DOHH2 (cell line): Measurements from ENCODE around the gene CCM2.

Experiments
- H3F3A ChIP-seq: fragments of 200-600 bp; sonication (generic), shearing (Covaris generic); 2 replicates; pipeline ENCODE4 v1.6.0; 2016; ENCODE audit warnings: antibody characterized with exemption, mild to moderate bottlenecking; ENCODE audit not compliant: control insufficient read depth, insufficient read depth
- H3K27ac ChIP-seq: fragments of 200-600 bp; sonication (generic); 2 replicates; pipeline ENCODE4 v1.5.1; 2014; ENCODE audit warnings: low read depth, mild to moderate bottlenecking, low read length, moderate library complexity
- H3K27me3 ChIP-seq: fragments of 200-600 bp; sonication (generic); 2 replicates; pipeline ENCODE4 v1.6.1; 2014; ENCODE audit warnings: mild to moderate bottlenecking, low read length, mixed read lengths; ENCODE audit not compliant: control insufficient read depth
- H3K36me3 ChIP-seq: fragments of 200-600 bp; sonication (generic); 2 replicates; pipeline ENCODE4 v1.6.1; 2014; ENCODE audit warnings: mild to moderate bottlenecking, low read length, moderate library complexity, mixed read lengths; ENCODE audit not compliant: control insufficient read depth
- H3K4me1 ChIP-seq: fragments of 200-600 bp; sonication (generic); 2 replicates; pipeline ENCODE4 v1.6.1; 2014; ENCODE audit warnings: mild to moderate bottlenecking, low read length, mixed read lengths; ENCODE audit not compliant: control insufficient read depth
- H3K4me2 ChIP-seq: fragments of 200-600 bp; sonication (generic); 2 replicates; pipeline ENCODE4 v1.6.0; 2014; ENCODE audit warnings: mild to moderate bottlenecking, low read length, moderate library complexity
- H3K4me3 ChIP-seq: fragments of 200-600 bp; sonication (generic); 2 replicates; pipeline ENCODE4 v1.5.1; 2014; ENCODE audit warnings: mild to moderate bottlenecking, low read length, mixed read lengths
- H3K79me2 ChIP-seq: fragments of 200-600 bp; sonication (generic); 2 replicates; pipeline ENCODE4 v1.6.1; 2014; ENCODE audit warnings: mild to moderate bottlenecking, low read length, mixed read lengths; ENCODE audit not compliant: control insufficient read depth
- H3K9me2 ChIP-seq: fragments of 200-600 bp; sonication (generic); replicated peaks from 2 replicates; pipeline ENCODE4 v1.6.1; 2014; ENCODE audit warnings: mild to moderate bottlenecking, low read length, mixed read lengths; ENCODE audit not compliant: control insufficient read depth
- H3K9me3 ChIP-seq: fragments of 200-600 bp; sonication (generic); 2 replicates; pipeline ENCODE4 v1.6.1; 2014; ENCODE audit warnings: antibody characterized with exemption, low read length, mixed read lengths; ENCODE audit not compliant: control insufficient read depth, insufficient read depth
- H4K20me1 ChIP-seq: fragments of 200-600 bp; sonication (generic); 2 replicates; pipeline ENCODE4 v1.6.0; 2014; ENCODE audit warnings: low read depth, mild to moderate bottlenecking, antibody characterized with exemption, low read length, moderate library complexity; ENCODE audit not compliant: control insufficient read depth, insufficient read depth
- EZH2phosphoT487 ChIP-seq: fragments of 200-600 bp; sonication (generic); IDR thresholded peaks from 2 replicates; pipeline ENCODE4 v1.6.1; 2017; ENCODE audit warnings: borderline replicate concordance, mild to moderate bottlenecking, antibody characterized with exemption, low read length, moderate library complexity, mixed read lengths
- TF ChIP-seq, protein P1 (sequence below): fragments of 200-600 bp; sonication (generic); IDR thresholded peaks from one replicate; pipeline ENCODE4 v1.5.1; 2014; ENCODE audit warnings: antibody characterized with exemption, mild to moderate bottlenecking, low read depth, low read length; ENCODE audit not compliant: poor library complexity, severe bottlenecking

CCM2 gene

DNA sequence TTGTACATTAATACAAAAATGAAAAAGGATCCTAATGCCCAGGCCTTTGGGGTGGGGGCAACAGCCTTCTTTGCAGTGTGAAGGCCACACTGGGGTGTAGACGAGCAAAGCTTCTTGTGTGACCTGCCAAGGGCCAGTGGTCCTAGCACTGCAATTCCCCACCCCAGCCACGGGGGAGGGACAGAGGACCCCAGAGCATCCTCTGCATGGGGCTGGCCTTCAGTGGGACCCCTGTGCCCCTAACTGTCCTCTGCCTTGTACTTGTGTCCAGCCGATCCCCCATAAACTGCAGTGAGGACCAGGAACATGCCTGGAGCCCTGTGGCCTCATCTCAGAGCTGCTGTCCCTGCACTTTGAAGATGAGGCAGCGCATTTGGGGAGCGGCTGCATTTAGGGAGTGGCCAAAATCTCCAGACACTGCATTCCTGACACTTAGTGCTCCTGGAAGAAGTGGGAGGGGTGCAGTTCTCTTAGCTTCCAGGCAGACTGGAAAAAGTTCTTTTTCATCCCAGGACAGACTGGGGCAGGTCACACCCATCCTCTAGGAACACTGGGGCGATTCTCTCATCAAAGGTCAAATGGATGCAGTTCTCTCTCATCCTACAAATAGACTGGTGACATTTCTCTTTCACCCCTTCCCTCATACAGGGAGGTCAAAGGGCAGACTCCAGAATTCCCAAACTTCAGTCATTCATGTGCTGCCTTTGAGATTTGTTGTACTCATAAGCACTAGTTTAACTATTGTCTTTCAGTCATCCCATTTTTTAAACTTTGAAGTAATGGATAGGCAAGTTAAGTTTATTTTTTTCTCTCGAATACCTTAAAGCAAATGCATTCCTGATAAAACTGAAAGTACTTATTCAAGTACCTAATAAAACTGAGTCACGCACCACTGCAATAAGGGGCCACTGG is 20.3 kb upstream of the CCM2 start:
- peaks cover 91% of the 10 kb centered on the region for H3K36me3 ChIP-seq
- H3K27me3 ChIP-seq, result no peaks in the 10 kb centered on the region
- TF ChIP-seq, protein P1, sequence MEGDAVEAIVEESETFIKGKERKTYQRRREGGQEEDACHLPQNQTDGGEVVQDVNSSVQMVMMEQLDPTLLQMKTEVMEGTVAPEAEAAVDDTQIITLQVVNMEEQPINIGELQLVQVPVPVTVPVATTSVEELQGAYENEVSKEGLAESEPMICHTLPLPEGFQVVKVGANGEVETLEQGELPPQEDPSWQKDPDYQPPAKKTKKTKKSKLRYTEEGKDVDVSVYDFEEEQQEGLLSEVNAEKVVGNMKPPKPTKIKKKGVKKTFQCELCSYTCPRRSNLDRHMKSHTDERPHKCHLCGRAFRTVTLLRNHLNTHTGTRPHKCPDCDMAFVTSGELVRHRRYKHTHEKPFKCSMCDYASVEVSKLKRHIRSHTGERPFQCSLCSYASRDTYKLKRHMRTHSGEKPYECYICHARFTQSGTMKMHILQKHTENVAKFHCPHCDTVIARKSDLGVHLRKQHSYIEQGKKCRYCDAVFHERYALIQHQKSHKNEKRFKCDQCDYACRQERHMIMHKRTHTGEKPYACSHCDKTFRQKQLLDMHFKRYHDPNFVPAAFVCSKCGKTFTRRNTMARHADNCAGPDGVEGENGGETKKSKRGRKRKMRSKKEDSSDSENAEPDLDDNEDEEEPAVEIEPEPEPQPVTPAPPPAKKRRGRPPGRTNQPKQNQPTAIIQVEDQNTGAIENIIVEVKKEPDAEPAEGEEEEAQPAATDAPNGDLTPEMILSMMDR, result peak; percentile 77
- no peak for TF ChIP-seq EZH2phosphoT487
- H3K9me2 ChIP-seq, result no peaks in the 10 kb centered on the region
- H4K20me1 ChIP-seq, result peaks cover 17% of the 10 kb centered on the region
- peak overlapping the region; percentile 94 for H3K27ac ChIP-seq
- H3K4me1 ChIP-seq, result peaks cover 97% of the 10 kb centered on the region
- H3K9me3 ChIP-seq, result no peaks in the 10 kb centered on the region
- H3F3A ChIP-seq, result peaks cover 53% of the 10 kb centered on the region
- peak overlapping the region; percentile 91 for H3K4me3 ChIP-seq
- peak overlapping the region; percentile 97 for H3K4me2 ChIP-seq
- peaks cover 70% of the 10 kb centered on the region for H3K79me2 ChIP-seq

DNA sequence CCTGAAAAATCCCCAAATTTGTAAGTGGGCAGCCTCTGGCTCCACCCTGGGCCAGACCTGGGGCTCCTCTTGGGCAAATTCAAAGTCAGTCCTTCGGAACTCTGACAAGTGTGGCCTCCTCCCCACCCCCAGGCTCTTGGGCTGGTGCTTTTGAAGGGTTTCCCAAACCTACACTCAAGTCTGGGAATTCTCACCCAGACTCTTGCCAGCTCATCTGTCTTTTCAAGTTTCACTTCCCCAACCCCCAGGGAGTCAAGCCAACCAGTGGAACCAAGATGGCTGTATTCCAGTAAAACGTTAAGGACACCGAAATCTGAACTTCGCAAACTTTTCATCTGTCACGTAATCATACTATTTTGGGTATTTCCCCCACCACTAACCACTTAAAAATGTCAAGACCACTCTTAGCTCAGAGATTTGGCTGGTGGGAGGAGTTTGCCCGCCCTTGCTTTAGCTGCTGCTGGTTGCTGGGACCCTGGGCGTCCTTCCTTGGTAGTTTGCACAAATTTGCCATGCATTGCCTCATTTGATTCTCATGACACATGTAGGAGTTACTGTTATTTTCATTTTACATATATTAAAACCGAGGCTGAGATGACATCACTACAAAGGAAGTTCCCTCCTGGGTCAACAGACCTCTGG is 19.5 kb upstream of the CCM2 start:
- H3K27ac ChIP-seq, result peak overlapping the region; percentile 94
- H3K4me2 ChIP-seq, result peak overlapping the region; percentile 97
- H3K79me2 ChIP-seq, result peaks cover 74% of the 10 kb centered on the region
- peaks cover 61% of the 10 kb centered on the region for H3F3A ChIP-seq
- H3K27me3 ChIP-seq, result no peaks in the 10 kb centered on the region
- no peaks in the 10 kb centered on the region for H3K9me3 ChIP-seq
- peaks cover 25% of the 10 kb centered on the region for H4K20me1 ChIP-seq
- peaks cover 91% of the 10 kb centered on the region for H3K36me3 ChIP-seq
- peak overlapping the region; percentile 91 for H3K4me3 ChIP-seq
- TF ChIP-seq, protein P1, result no peak
- TF ChIP-seq EZH2phosphoT487, result no peak
- H3K4me1 ChIP-seq, result peaks cover 98% of the 10 kb centered on the region
- H3K9me2 ChIP-seq, result no peaks in the 10 kb centered on the region

DNA sequence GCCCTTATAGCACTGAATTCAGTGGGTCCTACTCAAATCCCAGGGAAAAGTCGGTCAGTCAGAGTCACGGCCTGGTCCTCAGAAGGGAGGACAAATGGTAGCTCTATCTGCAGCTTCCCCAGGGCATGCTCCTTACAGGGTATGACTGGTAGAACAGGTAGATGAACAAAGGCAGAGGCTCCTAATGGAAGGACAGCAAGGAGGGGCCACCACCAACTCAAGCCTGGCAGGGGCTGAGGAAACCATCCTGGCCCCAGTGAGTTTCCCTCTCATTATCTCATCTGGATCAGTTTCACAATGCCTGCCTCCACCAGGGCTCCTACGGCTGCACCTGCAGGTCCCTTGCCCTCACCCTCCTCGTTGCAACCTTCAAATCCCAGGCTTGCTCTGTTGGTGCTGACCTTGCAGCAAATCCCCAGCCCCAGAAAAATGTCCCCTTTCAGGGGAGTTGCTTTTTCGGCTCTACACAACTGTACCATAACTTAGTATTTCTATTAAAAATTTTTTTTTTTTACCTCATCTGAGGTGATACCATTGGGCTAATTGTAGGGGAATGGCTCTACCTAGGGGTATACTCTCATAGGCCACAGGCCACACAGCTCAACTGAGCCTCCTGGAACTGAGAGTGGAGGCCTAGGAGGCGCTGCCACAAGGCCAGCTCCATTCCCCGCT is 18.8 kb upstream of the CCM2 start:
- Histone ChIP-seq H3K4me3 (peak overlapping the region; percentile 91), H4K20me1 (peaks cover 32% of the 10 kb centered on the region), H3F3A (peaks cover 68% of the 10 kb centered on the region)

More for the DNA sequence above, 18.8 kb upstream of the CCM2 start:
- Histone ChIP-seq H3K27me3 (peaks cover 3% of the 10 kb centered on the region; the same call in 1 of the 2 replicates), H3K27ac (peak overlapping the region; percentile 94), H3K36me3 (peaks cover 91% of the 10 kb centered on the region), H3K4me2 (peak overlapping the region; percentile 97), H3K9me3 (no peaks in the 10 kb centered on the region), H3K9me2 (no peaks in the 10 kb centered on the region), H3K4me1 (peaks cover 92% of the 10 kb centered on the region), H3K79me2 (peaks cover 74% of the 10 kb centered on the region)
- TF ChIP-seq EZH2phosphoT487, result no peak
